ENCODE results near the gene PLEK.

The PLEK gene

DNA sequence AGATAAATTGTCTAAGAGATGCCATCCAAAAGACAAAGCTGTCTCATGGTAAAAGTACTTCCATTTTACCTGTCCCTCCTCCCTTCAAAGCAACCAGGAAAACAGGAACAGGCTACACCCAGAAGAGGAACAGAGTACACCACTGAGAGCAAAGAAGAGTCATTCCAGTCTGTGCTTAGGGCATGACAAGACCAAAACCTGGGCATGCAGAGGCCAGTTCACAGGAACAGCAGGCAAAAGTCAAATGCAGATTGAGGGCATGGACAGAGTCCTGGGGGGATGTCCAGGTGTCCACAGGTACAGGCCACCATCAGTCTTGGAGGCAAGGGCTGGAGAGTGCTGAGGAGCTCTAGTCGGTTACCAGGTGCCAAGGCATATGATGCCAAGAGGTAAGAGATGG lies 23.7 kb downstream of the PLEK start:
- TF ChIP-seq, protein P1, sequence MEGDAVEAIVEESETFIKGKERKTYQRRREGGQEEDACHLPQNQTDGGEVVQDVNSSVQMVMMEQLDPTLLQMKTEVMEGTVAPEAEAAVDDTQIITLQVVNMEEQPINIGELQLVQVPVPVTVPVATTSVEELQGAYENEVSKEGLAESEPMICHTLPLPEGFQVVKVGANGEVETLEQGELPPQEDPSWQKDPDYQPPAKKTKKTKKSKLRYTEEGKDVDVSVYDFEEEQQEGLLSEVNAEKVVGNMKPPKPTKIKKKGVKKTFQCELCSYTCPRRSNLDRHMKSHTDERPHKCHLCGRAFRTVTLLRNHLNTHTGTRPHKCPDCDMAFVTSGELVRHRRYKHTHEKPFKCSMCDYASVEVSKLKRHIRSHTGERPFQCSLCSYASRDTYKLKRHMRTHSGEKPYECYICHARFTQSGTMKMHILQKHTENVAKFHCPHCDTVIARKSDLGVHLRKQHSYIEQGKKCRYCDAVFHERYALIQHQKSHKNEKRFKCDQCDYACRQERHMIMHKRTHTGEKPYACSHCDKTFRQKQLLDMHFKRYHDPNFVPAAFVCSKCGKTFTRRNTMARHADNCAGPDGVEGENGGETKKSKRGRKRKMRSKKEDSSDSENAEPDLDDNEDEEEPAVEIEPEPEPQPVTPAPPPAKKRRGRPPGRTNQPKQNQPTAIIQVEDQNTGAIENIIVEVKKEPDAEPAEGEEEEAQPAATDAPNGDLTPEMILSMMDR (IDR thresholded peaks at IDR 0.05): no peak

DNA sequence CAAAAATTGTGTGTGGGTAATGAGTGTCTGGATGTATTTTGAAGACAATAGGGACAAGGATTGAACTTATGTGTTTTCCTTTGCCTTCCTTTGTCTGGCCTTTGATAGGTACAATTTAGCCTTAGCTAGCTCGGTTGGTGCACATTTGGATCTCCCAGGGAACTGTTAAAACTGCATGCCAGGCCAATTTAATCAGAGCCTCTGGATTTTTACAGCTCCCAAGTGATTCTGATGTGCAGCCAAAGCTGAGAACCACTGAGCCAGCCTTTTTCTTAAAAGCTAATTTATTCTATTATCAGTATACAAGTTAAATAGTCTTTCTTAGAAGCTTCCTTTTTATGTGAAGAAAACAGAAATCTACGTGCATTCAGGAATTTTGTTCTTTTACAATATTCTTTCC lies 25.0 kb downstream of the PLEK start:
- TF ChIP-seq, protein P1 (IDR thresholded peaks at IDR 0.05): no peak

DNA sequence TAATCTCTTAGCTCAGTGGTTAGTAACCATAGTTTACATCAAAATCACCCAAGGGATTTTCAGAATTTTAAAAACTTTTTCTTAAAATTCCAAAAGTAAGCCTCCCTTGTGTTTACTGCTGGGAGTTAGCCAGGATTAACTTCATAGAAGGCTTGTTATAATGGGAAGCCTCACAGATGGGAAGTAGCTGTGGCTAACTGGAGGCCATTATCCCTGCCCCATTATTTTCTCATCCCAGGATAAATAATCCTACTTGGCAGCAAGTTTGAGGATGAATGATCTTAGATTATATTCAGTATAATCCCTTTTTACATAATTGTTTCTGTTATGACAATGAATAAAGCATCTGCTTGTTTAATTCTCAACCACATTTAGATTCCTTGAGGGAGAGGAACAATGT lies 25.5 kb downstream of the PLEK start:
- TF ChIP-seq, protein P1 (IDR thresholded peaks at IDR 0.05): no peak

DNA sequence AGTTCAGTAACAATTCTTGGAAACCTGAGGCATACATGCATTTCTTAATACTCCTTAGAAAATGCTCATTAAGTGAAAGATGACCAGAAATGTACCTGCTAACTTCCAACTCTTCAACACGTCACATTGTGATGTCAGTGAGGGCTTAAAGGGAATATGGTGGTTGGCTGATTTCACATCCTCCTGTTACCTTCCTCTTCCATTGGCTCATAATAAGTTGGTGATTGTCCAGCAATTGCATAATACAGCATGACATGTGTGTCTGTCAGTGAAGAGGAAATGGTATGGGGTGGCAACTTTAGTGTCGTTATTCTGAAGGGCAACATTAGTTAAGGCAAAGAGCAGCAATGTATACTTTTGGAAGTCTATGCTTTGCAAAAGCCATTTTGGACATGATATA lies 26.0 kb downstream of the PLEK start:
- TF ChIP-seq, protein P1 (IDR thresholded peaks at IDR 0.05): no peak

DNA sequence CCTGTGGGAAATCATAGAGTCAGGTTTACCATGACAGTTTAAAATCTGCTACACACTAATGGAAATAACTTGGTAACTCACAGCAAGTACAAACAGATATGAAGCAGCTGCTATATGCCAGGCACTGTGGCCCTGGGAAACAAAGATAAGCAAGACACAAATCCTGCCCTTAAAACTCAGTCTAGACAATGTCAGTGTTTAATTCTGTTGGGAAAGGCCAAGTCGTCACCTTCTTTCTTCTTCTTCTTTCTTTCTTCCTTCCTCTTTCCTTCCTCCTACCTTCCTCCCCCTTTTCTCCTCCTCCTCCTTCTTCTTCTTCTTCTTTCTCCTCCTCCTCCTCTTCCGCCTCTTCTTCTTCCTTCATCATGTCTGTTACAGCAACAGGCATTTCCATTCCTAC lies 26.8 kb downstream of the PLEK start:
- TF ChIP-seq, protein P1 (IDR thresholded peaks at IDR 0.05): no peak

DNA sequence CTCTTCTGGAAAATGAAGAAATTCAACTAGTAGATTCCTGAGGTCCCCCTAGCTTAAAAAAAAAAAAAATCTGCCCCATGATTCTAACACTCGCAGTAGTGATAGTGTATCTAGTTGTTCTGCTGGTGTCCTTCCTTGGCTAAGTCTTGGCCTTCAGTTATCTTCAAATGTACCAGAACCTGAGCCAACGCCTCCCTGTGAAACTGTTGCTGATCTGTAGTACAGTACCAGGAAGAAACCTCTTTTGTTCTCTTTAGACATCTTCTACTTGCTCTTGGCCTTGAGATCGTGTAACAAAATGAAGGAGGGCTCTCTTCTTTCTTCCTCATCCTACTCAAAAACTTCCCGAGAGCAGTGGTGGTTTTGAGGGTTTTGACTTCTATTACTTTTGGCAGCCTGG lies 31.0 kb downstream of the PLEK start:
- TF ChIP-seq, protein P1 (IDR thresholded peaks at IDR 0.05): no peak

DNA sequence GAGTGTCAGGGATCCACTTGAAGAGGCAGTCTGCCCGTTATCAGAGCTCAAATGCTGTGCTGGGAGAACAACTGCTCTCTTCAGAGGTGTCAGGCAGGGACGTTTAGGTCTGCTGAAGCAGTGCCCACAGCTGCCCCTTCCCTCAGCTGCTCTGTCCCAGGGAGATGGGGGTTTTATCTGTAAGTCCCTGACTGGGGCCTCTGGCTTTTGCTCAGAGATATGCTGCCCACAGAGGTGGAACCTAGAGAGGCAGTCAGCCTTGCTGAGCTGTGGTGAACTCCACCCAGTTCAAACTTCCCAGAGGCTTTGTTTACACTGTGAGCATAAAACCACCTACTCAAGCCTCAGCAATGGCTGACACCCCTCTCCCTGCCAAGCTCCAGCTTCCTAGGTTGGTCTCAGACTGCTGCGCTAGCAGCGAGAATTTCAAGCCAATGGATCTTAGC lies 38.1 kb downstream of the PLEK start:
- TF ChIP-seq, protein P1 (IDR thresholded peaks at IDR 0.05): no peak

DNA sequence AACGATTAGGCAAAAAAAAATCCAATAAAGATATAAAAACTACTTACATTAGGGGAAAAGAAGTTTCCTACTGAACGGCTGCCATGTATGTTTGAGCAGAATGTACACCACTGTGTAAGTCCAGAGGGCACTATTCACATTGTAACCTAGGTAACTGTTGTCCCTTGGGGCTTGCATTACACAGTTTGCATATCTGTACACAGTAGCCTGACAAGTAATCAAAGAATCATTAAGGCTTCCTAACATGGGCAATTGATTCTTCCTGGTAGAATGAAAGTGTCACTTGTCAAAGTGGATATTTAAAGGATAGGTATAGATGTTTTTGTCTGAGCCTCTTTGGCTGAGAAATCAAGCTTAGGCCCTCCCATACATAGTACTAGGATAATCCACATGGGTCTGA lies 39.1 kb downstream of the PLEK start:
- TF ChIP-seq, protein P1 (IDR thresholded peaks at IDR 0.05): no peak

All from LNCAP (cell line).